GM18858 (cell line): ENCODE results near the gene RRBP1.

Source experiments
- ATAC-seq: cut with Tn5 transposase; IDR thresholded peaks from one replicate; pipeline ENCODE4 v1.9.1; 2021; ENCODE audit not compliant: unreplicated experiment

Gene RRBP1

DNA sequence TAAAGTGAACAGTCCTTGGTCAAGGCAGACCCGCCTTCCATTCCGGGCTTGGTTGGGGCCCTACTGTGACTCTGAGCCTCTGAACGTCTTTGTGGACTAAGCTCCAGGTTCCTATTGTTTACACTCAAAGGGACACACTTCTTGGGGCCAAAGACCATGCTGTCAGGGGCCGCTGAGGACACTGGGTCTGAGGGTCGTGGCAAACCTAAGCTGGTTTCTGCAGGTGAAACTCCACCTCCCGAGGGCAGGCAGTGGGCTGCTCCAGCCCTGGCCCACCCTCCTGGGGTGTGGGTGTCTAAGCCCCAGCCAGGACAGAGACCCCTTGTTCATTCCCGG lies 69.1 kb downstream of the RRBP1 start:
- ATAC-seq = no peak

DNA sequence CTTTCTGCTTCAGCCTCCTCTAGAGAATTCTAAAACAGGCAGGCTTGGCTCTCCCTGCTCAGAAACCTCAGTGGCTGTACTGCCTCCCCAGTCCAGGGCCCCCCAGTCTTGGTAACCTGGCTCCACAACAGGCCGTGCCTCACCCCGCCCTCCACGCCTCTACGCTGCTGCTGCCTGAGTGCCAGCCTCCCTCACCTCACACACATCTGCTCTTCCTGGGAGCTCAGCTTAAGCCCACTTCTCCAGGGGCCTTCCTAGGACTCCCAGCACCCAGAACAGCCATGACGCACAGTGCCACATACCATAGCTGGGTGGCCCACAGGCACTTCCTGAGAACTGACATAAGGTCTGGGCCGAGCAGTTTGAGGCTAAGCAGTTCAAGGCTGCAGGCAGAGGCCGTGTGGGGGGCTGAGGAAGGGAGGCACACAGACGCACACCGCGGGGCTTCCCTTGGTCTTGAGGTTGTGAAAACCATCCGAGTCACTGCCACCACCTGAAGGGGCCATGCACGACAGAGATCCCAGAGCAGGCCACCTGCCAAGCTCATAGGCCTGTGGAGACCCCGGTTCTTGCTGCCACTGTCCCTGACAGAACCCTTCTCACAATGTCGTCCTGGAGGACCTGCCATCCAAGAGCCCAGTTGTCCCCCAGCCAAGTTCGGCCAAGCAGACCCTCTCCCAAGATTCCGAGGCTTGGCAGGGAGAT lies 69.6 kb downstream of the RRBP1 start:
- ATAC-seq = no peak

DNA sequence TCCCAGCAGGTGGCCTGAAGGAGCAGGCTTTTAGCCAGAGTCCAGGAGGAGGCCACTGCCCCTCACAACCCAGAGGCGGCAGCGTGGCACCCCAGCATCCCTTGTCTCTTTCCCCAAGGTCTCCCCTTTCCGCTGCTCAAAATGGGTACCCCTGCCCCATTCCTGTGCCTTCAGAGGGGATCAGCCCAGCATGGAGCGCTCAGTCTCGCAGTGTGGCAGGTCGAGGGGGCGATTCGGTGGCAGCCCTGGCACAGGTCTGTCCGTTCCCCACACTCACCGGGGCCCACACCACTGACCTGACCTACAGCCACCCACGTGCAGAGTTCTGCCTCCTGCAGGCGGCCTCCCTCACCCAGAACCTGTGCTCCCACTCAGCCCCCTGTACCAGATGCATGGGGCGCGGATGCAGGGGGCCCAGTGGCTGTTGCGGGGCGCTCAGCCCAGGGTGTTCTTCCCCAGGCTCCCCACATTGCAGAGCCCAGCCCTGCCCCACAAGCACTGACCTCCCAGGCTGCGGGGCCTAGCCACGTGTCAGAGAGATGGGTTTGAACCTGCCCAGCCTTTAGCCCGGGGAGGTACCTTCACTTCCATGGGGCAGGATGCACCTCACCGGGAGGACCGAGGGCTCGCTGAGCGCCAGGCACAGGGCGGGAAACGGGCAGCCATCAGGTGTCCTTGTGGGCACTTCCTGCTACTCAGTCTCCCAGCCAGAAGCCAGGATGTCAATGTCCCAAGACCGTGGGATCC lies 70.3 kb downstream of the RRBP1 start:
- no peak for ATAC-seq

DNA sequence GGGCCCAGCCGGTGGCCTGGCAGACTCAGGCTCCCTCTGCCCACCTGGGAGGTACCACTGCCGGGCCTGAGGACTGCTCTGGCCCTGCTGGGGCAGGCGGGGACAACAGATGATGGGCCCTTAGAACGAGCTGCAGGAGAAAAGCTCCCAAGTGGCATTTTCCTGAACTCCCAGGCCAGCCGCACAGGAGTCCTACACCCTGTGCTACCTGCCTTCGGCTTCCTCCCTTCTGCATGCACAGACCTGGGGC lies 70.8 kb downstream of the RRBP1 start:
- no peak for ATAC-seq

DNA sequence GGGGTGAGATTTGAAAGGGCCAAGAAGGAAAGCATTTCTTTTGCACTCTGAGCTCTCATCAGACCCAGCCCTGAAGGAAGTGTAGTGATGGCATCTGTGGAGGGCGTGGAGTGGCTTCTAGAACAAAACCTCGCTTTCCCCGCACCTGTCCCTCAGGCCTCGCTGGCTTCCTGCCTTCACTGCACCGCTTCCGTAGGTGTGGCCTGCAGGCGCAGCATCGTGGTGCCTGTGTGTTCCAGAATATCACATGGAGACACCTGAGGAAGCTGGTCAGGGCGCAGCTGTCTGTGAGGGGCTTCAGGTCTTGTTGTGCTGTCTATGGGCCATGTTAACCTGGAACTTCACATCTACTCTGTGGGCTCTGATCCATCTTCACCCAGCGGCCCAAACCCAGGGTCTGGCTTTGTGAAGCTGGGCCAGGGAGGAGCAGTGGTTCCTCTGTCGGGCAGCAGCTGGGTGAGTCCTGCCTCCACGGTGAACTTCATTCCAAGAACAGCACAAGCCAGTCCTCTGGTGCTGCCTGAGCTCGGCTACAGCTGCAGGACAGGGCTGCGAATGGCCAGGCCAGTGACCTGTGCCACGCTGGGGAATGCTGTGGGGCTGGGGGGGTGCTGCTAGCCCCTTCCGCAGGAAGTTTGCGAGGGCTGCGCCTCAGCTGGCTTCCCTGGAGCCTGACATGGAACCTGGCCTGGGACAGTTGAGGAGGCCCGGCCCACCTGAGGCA lies 71.3 kb downstream of the RRBP1 start:
- no peak for ATAC-seq

DNA sequence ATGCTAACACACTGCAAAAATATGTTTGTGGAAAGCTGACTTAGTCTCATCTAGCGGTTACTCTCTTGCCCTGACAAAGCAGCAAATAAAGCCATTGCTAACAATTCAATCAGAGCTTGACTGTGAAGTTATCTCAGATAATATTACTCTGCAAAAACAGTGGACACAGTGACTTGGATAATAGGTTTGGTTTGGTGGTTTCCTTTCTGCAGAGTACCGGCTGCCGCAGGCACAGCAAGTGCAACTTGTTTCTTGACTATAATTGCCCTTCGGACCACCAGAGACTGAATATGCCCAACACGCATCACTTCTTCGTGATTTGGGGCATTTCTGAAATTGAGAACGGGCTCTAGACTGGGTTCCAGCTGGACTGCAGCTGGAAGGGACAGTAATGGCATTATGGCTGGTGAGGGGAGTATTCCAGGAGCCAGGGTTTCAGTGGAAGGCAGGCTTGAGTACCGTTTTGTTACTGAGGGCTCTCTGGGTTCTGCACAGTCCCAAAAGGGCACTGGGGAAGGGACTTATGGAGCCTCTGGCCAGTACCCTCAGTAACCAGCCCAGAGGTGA lies 72.1 kb downstream of the RRBP1 start:
- no peak for ATAC-seq

DNA sequence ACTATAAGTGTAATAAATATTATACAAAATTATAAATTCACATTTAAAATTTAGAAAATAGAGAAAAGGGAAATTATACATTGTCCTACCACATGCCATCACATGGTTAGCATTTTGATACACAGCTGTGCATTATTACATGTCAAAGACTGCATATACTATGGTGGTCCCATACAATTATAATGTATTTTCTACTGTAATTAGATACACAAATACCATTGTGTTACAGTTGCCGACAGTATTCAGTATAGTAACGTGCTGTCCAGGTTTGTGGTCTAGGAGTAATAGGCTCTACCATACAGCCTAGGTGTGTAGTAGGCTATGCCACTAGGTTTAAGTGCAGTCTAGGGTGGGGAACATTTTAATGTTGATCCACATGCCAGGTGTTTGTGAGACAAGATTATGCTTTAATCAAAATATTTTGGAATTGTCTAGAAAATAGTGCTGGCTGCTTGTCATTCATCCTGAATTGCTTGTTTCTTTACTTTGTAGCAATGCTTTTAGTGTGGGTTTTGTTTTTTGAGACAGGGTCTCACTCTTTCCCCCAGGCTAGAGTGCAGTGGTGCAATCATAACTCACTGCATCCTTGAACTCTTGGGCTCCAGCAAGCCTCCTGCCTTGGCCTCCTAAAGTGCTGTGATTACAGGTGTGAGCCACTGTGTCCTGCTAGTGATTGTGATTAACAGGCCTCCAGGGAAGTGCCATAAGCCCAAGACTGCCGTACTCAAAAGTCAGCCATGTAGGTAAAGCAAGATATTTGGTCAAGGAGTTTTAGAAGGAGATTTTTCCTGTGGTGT lies 73.1 kb downstream of the RRBP1 start:
- ATAC-seq = no peak

DNA sequence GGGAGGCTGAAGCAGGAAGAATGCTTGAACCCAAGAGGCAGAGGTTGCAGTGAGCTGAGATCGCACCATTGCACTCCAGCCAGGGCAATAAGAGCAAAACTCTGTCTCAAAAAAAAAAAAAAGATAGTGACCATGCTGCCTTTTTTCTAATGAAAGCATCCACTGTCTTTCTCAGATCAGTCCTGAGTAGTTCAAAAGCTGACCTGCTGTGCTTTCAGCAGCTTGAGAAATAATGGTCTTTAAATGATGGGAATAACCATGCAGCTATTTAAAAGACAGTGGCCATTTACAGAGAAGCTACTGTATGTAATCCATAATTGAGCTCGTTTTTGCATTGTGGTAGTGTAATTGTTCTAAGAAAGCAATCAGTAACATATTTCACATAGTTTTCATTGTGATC lies 76.0 kb downstream of the RRBP1 start:
- ATAC-seq = no peak

DNA sequence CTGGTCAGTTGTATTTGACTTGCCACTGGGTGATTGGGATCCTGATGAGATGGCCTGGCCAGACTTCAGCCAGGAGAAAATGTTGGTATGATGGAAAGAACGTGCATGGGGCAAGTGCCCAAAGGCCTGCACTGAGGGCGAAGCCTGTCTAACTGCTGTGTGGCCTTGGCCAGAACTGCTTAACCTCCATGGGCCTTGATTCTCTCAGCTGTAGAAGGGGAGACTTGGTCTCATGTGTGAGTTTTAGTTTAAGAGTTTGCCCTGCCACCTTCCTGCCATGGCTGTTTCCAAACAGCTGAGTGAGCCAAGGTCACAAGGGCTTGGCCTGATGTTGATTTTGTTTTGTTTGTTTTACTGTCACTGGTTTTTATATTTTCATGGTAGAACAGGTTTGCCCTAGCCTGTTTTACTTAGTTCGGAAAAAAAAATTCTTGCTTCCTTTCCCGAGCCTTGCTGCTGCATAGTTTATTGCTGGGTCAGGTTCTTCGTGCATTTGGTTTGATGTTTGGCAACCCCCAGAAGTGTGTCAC lies 76.8 kb downstream of the RRBP1 start:
- ATAC-seq = no peak

DNA sequence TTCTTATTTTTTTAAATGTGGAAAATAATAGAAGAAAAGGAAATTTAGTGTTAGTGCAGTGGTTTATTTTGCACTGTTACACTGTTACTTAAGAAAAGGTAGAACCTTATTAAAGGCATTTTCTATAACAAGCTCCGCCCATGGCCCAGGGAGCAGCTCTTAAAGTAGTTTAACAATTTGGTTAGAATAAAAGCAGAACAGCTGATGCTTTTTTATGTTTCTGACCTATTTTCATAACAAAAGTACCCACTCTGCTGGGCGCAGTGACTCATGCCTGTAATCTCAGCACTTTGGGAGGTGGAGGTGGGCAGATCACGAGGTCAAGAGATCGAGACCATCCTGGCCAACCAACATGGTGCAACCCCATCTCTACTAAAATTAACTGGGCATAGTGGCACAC lies 79.5 kb downstream of the RRBP1 start:
- ATAC-seq = no peak

DNA sequence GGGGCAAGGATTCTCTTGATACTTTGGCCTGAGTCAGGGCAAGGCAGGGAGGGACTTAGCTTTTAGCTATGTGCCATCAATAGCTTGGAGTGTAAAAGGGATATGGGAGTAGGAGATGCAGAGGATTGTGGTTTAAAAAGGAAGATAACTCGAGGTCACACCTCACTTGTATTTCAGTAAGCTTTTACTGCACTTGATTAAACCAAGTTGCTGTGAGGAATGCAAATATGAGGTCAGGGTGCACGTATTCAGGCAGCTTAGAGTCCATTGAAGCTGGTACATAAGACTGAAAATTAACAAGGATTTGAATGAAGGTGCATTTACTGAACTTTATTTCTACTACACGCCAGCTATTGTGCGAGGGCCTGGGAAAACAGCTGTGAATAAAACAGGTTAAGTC lies 80.1 kb downstream of the RRBP1 start:
- no peak for ATAC-seq

DNA sequence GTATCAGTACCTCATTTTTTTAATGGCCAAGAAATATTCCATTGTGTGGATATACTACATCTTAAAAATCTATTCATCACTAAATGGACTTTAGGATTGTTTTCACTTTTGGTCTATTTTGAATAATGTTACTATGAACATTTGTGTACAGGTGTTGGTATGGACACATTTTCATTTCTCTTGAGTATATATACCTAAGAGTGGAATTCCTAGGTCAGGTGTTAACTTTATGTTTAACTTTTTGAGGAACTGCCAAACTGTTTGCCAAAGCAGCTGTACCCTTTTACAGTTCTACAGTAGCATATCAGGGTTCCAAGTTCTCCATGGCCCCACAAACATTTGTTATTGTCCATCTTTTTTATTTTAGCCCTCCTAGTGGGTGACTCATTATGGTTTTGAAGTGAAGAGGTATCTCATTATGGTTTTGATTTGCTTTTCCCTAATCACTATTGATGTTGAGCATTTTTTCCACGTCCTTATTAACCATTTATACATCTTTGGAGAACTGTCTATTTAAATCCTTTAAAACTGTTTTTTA lies 84.0 kb downstream of the RRBP1 start:
- no peak for ATAC-seq

DNA sequence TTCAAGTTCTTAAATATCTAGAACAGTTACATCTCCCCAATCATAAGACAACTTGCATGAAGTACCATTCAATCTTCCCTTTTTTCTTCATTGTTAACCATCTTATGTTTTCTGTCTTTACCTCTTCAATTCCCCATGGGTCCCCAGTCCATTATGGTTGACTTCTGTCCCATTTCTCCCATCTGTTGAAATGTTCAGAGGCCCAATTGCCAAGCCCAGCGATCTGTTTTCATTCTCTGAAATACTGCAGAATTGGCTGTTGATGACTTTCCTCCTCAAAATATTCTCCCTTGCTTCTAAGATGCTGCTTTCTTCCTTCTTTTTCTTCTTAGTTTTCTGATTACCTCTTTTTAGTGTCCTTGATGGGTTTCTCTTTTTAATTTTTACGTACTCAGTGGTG lies 86.2 kb downstream of the RRBP1 start:
- ATAC-seq = no peak

DNA sequence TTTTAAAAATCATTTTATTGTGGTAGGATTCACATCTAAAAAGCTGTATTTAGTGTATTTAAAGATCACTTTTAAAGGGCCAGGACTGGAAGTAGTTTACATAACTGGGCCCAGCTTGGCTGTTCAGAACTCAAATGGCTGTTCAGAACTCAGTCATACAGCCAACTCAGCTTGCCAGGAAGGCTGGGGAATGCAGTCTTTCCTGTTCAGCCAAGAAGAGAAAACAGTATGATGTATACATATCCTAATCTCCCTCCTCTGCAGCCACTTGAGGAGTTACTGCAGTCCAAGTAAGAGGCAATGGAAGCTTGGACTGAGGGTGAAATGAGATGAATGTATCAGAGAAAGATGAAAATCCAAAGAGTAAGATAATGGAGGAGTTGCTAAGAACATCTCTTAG lies 87.6 kb downstream of the RRBP1 start:
- no peak for ATAC-seq

DNA sequence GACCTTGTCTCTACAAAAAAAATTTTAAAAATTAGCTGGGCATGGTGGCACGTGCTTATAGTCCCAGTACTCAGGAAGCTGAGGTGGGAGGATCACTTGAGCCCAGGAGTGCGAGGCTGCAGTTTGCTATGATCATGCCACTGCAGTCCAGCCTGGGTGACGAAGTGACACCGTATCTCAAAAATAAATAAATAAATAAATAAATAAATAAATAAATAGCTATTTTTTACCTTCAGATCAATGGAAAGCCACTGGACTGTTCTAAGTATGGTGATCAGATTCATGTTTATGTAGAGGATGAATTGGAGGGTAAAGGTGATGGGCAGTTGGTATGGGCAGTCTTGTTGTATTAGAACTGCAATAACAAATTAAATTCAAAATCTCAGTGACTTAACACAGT lies 88.1 kb downstream of the RRBP1 start:
- ATAC-seq = no peak

DNA sequence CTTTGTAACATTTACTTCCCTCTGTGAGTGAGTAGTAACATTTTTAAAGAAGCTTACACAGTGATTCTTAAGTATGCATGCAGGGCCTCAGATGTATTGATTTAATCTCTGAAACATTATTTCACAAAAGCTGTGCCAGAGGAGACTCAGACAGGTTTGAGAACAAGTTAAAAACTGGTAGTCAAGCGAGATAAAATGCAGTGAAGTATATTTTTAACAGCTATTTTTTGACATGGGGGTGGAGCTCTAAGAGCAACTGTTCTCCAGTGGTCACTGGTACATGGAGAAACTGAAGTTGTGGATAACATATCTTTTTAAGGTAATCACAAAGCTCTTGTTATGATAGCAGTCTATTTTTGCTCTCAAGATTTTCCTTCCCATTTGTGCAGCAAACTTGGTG lies 91.8 kb downstream of the RRBP1 start:
- ATAC-seq = no peak

DNA sequence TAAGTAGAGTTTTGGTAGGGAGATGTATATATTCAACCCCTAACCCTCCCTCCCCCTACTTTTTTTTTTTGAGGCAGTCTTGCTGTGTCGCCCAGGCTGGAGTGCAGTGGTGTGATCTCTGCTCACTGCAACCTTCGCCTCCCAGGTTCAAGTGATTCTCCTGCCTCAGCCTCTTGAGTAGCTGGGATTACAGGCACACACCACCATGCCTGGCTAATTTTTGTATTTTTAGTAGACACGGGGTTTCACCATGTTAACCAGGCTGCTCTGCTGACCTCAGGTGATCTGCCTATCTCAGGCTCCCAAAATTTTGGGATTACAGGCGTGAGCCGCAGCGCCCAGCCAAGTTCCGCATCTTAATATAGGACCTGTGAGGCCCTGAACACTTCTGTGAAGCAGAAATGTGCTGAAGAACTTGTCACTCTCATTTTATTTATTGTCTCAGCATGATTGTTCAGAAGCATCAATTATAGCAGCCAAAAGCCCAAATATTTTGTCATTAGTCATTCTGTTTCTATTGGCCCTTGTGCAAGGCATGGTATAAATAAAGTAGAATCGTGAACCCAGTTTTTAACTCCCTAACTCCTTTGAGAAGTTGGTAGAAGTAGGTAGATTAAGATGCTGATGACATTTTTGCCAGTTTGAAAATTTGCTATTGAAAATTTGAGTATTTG lies 92.7 kb downstream of the RRBP1 start:
- ATAC-seq = no peak

DNA sequence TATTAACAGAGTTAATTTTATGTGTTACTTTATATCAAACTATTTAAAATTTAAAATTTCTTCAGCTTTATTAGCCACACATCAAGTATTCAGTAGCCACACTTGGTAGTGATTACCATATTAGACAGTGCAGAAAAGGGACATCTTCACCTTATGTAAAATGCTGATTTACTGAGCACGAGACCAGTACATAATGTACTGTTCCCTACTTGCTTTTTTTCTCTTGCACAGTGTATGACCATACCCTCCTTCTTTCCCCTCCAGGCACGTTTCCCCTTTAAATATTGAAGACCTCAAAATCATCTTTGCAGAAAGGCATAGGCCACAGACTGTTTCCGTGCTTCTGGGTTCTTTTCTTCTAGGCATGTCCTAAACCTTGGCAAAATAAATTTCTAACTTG lies 94.2 kb downstream of the RRBP1 start:
- ATAC-seq = no peak

DNA sequence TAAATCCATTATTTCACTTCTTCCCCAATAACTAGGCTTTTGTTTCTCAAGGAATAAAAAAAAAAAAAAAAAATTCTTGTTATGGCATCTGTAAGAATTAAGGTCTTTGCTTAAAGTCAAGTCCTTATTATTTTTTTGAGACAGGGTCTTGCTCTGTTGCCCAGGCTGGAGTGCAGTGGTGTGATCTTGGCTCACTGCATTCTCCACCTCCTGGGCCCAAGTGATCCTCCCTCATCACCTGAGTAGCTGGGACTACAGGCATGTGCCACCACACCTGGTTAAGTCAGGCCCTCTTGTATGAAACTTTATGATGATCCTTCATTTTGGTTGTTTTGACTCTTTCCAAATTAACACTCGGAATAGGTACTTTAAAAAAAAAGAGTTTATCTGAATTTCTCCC lies 94.9 kb downstream of the RRBP1 start:
- ATAC-seq = no peak

DNA sequence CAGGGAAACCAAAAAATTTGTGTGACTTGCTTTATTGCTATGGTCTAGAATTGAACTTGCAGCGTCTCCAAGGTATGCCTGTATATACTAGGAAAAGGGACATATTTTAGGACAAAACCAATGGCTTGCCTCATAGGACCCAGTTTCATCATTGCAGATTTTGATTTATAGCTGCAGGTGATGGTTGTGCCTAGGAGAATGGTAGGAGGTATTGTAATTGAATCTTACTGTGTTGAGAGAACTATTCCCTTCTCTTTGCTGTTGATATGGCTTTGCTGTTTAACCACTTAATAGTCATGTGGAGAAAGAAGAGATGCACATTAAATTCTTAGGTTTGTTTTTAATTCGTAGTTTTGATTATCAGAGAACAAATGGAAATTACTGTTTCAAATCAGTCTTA lies 95.8 kb downstream of the RRBP1 start:
- no peak for ATAC-seq
